AG04450 (cell line): Measurements from ENCODE around the gene CERS6. TPM values are rescaled to one million over a fixed set of nuclear protein-coding genes. Genes with fewer than 3 reads are reported as not detected.

Source experiments
- CTCF ChIA-PET: fragments of 300-600, 350-600 bp; formaldehyde crosslinking; extraction: SDS; loops from one replicate; lab custom pipeline; 2022; ENCODE audit warnings: antibody characterized with exemption, inconsistent platforms; lab: Charles Lee
- POLR2A ChIA-PET: fragments of 350-600 bp; formaldehyde crosslinking; extraction: SDS; loops from one replicate; lab custom pipeline; 2021; ENCODE audit warnings: antibody characterized with exemption, inconsistent platforms; lab: Yijun Ruan, JAX
- DNase-seq: peaks from one replicate; pipeline ENCODE4 v3.0.0-alpha.2; 2011; ENCODE audit warnings: low read depth, low spot score
- H3K27ac ChIP-seq: one replicate; pipeline ENCODE4 v1.5.1; 2012; ENCODE audit warnings: low read depth, low read length, control low read depth
- H3K27me3 ChIP-seq: one replicate; pipeline ENCODE4 v1.6.0; 2012; ENCODE audit warnings: low read length; ENCODE audit not compliant: control insufficient read depth, insufficient read depth
- H3K4me3 ChIP-seq: 2 replicates; pipeline ENCODE4 v1.5.1; 2011; ENCODE audit warnings: mild to moderate bottlenecking, low read depth, low read length, control low read depth
- H3K9me3 ChIP-seq: 2 replicates; pipeline ENCODE4 v1.5.1; 2012; ENCODE audit warnings: low read length; ENCODE audit not compliant: control insufficient read depth, insufficient read depth
- polyA plus RNA-seq: library from polyadenylated mRNA; depleted of rRNA; stranded (reverse); fragments of >200 nt; gene quantifications from 2 replicates; pipeline ENCODE4 v1.2.3, GENCODE V29; 2011
- TF ChIP-seq, protein P1 (sequence below): IDR thresholded peaks from 2 replicates; pipeline ENCODE4 v1.5.1; 2011; ENCODE audit warnings: low read depth, low read length, control low read depth, inconsistent platforms

The CERS6 gene
- polyA plus RNA-seq, 1 experiment: 6.2 TPM

DNA sequence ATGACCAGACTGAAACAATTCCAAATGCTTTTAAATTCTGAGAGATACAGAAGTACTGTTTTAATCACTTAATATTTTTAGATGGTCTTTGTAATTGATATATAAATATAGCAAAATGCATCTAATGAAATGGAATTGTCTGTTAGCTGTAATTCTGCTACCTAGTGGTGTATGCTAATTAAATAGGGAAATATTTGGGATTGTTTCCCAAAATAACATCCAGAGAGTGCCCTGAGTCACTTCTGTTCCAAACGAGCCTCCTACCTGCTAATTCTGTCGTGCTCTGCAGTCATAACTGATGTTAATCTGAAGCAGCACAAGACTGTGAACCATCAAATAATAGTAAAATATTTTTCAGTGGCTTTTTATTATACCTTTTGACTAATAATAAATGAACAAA, 274.9 kb downstream of the CERS6 start:
- ChIA-PET CTCF (interaction anchor here (1.1 kb wide), 1 partner anchor 442 kb away, joined by 3 read pairs; no protein-coding TSS in a partner anchor), POLR2A (no interaction called here)
- Histone ChIP-seq H3K27ac (no peak overlapping the region), H3K4me3 (no peak overlapping the region), H3K9me3 (no peaks in the 10 kb centered on the region), H3K27me3 (no peaks in the 10 kb centered on the region)
- no peak for DNase-seq
- TF ChIP-seq, protein P1, sequence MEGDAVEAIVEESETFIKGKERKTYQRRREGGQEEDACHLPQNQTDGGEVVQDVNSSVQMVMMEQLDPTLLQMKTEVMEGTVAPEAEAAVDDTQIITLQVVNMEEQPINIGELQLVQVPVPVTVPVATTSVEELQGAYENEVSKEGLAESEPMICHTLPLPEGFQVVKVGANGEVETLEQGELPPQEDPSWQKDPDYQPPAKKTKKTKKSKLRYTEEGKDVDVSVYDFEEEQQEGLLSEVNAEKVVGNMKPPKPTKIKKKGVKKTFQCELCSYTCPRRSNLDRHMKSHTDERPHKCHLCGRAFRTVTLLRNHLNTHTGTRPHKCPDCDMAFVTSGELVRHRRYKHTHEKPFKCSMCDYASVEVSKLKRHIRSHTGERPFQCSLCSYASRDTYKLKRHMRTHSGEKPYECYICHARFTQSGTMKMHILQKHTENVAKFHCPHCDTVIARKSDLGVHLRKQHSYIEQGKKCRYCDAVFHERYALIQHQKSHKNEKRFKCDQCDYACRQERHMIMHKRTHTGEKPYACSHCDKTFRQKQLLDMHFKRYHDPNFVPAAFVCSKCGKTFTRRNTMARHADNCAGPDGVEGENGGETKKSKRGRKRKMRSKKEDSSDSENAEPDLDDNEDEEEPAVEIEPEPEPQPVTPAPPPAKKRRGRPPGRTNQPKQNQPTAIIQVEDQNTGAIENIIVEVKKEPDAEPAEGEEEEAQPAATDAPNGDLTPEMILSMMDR: no peak

DNA sequence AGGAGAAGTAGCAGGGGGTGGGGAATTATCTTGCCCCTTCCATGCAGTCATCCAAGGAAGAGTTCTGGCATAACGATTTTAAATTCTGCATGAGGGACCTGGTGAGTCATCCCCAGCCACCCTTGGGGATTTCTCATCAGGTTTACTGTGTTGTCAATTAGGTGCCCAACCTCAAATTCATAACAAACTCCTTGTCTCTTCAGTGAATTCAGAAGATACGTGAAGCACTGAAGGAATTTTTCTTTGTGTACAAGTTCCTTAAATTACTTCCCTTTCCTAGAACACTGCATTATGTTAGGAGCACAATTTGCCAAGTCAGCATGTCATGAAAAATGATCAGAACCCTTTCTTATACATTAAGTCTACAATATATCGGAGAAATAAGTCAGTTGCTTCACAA, 275.5 kb downstream of the CERS6 start:
- TF ChIP-seq, protein P1: no peak
- Histone ChIP-seq H3K9me3 (no peaks in the 10 kb centered on the region), H3K27ac (no peak overlapping the region), H3K4me3 (no peak overlapping the region), H3K27me3 (no peaks in the 10 kb centered on the region)
- no peak for DNase-seq
- ChIA-PET POLR2A (no interaction called here), CTCF (interaction anchor here (1.1 kb wide), 1 partner anchor 443 kb away, joined by 3 read pairs; no protein-coding TSS in a partner anchor)

DNA sequence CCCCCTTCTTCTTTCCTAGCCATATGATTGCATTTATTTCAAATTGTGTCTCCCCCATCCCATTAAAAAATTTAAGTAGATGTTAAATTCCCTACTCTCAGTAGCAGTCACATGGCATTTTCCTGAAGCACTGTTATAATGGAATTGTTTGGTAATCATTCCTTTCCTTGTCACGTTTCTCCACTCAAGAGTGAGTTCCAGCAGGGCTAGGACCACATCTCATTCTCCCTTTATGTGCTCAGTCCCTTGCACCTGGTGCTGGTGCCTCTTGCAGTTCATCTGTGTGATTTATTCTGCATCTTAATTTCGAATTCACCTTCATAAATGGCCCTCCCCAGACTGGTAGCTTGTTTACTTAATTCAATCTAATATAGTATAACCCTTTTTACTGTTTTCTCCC, 276.0 kb downstream of the CERS6 start:
- POLR2A ChIA-PET: no interaction called here
- DNase-seq: no peak
- Histone ChIP-seq H3K4me3 (no peak overlapping the region), H3K27ac (no peak overlapping the region), H3K27me3 (no peaks in the 10 kb centered on the region), H3K9me3 (no peaks in the 10 kb centered on the region)
- TF ChIP-seq, protein P1: no peak
- CTCF ChIA-PET: interaction anchor here (1.1 kb wide), 1 partner anchor 443 kb away, joined by 3 read pairs; no protein-coding TSS in a partner anchor

DNA sequence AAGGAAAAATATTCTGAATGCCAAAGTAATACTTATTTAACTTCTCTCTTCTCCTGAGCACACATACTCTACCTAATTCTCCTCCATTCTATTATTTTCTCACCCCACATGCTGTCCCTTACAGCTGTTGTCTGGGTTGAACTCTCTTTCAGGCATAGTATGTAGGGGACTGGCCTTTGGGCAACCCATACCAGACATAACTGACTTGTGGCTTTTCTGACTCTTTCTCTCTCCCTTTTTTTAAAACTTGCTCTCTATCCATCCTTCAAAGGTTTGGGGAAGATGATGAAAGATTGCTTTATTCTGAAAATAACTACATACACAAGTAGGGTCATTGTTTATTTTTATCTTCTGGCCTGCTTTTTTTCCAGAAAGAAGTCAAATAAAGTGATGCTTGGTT, 276.4 kb downstream of the CERS6 start:
- Histone ChIP-seq H3K4me3 (no peak overlapping the region), H3K27me3 (no peaks in the 10 kb centered on the region), H3K27ac (no peak overlapping the region), H3K9me3 (no peaks in the 10 kb centered on the region)
- CTCF ChIA-PET: interaction anchor here (1.1 kb wide), 1 partner anchor 189 kb away, joined by 3 read pairs; no protein-coding TSS in a partner anchor
- POLR2A ChIA-PET: no interaction called here
- TF ChIP-seq, protein P1: no peak
- DNase-seq: no peak

DNA sequence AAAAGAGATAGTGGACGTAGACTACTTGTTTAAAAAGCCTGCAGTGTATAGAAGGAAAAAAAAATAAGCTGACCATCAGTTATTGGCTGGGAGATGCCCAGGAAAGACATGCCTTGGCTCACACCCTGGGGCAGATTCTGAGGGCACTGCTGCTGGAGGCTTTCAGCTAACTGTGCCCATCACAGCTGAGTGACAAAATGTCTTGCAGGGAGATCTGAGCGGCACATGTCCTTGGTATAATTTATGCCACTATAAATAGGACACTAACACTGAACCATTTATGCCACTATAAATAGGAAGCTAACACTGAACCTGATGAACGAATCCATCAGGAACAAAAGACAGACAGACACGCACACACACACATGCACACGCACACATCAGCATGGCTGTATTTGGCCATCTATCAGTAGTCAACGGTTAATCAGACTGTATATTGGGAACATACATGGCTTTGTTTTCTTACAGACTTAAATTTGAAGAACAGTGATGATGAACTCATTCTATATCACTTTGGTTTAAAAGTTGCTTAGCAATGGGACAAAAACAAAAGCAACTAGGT, 278.2 kb downstream of the CERS6 start:
- H3K4me3 ChIP-seq: no peak overlapping the region
- TF ChIP-seq, protein P1: no peak
- ChIA-PET CTCF (interaction anchor here (0.8 kb wide), 1 partner anchor 28 kb away, joined by 3 read pairs; no protein-coding TSS in a partner anchor), POLR2A (no interaction called here)
- DNase-seq: no peak
- H3K27ac ChIP-seq: no peak overlapping the region
- no peaks in the 10 kb centered on the region for H3K9me3 ChIP-seq
- no peaks in the 10 kb centered on the region for H3K27me3 ChIP-seq
